DMS153 (cell line): Measurements from ENCODE around the gene EPSTI1.
A peak's percentile ranks its signal among the peaks of the same experiment; 100 is the strongest.
"Not testable (repeated sequence)": the region's sequence is repeated elsewhere in the genome, so short reads cannot be mapped to it uniquely, and the experiment has no call there.

Experiments
- DNase-seq: peaks from one replicate; lab custom pipeline; 2025; lab: John Stamatoyannopoulos, UW

Gene EPSTI1

GRCh38 chr13:43005460-43006236 is 13.6 kb upstream of the EPSTI1 start:
- DNase-seq: no peak

- no peak for DNase-seq
These were observed 11.7 kb upstream of the EPSTI1 start for GRCh38 chr13:43003729-43004128.

- DNase-seq: no peak
These were observed 11.0 kb upstream of the EPSTI1 start for GRCh38 chr13:43003010-43003409.

- DNase-seq: no peak
These were observed 10.0 kb upstream of the EPSTI1 start for GRCh38 chr13:43002021-43002420.

GRCh38 chr13:43000676-43001075 is 8.6 kb upstream of the EPSTI1 start:
- no peak for DNase-seq

- no peak for DNase-seq
These were observed 7.5 kb upstream of the EPSTI1 start for GRCh38 chr13:42999491-42999890.

DNA sequence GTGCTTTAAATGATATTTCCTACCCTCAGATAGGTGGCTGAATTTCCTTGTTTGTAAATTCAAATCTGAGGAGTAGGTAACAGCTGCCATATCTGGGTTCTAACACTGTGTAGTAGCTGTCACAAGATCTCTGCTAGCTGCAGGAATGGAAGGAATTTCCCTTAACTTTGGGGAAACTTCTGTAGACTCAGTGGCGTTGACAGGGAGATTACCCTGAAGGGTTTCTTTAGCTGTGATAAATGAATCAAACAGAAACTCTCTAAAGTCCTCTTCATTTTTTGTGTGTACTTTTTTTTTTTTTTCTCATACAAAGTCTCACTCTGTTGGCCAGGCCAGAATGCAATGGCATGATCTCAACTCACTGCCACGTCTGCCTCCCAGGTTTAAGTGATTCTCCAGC is 5.3 kb upstream of the EPSTI1 start:
- DNase-seq: no peak

GRCh38 chr13:42996584-42996983 is 4.5 kb upstream of the EPSTI1 start:
- DNase-seq: no peak

DNA sequence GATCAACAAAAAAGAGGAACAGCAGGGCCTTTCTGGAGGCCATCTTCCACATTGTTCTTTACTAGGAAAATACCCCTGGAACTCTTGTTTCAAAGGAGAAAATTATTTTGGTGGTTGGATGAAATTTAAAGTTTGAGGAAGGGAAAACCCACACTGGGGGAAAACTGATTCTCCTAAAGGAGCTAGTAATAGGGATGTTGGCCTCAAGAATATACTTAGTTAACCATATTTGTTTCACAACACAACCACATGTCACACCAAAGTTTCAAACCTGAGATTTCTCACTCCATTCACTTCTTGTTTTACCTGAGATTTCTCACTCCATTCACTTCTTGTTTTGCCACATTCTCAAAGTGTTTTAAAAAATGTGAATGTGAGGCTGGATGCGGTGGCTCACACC is 2.8 kb upstream of the EPSTI1 start:
- no peak for DNase-seq

DNA sequence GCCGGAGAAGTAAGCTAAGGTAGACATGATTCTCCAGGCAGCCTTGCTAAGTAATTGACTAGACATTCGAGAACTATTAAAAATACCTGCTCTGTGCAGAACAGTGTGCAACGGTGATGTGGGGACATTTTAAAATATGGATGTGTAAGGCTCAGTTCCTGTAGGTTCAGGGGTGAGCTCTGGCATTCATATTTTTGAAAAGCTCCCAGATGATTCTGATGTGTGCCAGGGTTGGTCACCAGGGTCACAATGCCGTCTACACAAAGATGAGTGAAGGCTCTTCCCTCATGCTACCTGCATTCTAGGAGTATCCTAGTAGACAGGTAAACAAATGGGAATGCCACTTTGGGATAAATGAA is 702 bp upstream of the EPSTI1 start:
- no peak for DNase-seq

- DNase-seq: not testable (repeated sequence)
These were observed 676 bp downstream of the EPSTI1 start for GRCh38 chr13:42991233-42991897.

DNA sequence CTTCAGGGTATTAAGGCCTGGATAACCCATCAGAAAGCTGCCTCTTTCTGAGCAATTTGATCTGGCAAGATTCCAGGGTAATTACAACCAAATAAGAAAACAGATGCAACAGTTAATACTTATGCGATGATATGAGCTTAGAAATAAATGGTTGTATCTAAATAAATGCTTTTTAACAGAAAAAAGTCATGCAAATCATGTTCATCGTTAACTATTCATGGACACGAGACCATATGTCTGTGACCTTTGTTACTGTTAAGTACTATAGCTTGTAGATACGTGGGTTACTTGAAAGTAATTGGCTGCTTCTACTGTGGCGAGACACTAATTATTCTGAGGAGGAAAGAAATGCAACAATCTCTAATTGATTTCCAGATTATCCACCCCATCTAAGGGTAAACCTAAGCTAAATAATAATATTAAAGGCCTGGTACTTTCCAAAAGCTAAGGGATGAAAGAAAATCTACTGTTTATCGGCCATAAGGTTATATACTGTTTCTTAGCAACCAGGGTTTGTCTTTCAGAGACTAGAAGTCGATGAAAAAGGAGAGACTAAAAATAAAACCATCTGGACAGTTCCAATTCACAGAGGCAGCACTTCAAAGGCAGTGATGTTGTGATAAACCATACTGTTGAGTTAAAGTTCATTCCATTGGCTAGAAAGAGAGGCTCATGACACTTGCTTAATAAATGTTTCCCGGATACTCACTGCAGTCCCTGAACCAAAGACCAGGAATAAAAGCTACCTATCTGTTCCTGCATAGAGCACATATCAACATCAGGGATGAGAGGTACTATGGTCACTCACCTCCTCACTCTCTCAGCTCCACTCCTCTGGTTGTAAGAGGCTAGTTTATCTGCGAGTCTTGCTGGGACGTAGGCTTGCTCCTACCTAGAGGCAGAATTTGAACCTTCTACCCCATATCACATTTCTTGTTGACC is 1.5 kb downstream of the EPSTI1 start:
- DNase-seq: peak; percentile 49

- DNase-seq: no peak
These were observed 5.9 kb downstream of the EPSTI1 start for GRCh38 chr13:42986176-42986574.

- DNase-seq: no peak
These were observed 6.5 kb downstream of the EPSTI1 start for GRCh38 chr13:42985312-42986175.

GRCh38 chr13:42984691-42985090 is 7.3 kb downstream of the EPSTI1 start:
- DNase-seq: no peak

DNA sequence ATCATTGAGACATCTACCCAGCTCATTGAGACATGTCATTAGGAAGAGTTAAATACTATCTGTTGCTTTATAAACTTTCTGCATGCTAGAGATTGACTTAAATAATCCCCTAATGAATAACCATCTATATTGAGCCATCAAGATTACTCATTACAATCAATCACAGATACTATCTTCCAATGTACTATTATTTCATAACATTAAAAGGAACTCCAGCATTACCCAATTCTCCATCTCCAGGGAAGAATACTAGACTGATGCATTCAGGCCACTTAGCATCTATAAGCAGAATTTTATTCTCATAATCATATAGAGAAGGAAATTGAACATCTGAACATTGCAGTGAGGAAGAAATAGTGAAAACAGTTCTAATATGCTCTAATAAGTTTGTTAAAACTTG is 8.0 kb downstream of the EPSTI1 start:
- no peak for DNase-seq

DNA sequence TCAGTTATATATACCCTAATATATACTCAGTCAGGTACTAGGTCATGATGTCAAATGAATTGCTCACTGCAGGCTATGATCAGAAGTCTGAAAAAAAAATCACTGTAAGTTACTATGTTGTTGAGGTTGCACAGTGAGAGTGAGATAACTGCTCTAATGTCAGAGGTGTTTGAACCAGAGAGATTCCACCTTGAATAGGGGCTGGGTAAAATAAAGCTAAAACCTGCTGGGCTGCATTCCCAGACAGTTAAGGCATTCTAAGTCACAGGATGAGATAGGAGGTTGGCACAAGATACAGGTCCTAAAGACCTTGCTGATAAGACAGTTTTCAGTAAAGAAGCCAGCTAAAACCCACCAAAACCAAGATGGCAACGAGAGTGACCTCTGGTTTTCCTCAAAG is 10.2 kb downstream of the EPSTI1 start:
- DNase-seq: no peak

DNA sequence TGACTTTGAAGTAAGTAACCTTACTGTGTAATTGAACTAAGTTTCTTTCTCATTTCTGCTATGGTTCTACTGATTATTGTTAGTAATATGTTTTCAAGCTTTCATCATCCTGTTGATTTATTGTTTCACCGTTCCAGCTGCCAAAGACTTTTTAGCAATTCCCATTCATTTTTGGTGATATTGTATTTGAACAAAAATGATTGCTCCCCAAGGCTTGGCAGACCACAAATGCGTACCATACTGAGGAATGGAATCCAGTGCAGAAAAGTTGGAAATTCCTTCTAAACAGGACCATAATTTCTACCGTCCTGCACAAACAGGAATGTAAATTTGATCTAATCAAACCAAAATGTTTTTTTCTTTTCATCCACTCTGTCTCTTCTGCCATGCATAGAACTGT is 10.7 kb downstream of the EPSTI1 start:
- DNase-seq: no peak

- DNase-seq: no peak
These were observed 14.8 kb downstream of the EPSTI1 start for GRCh38 chr13:42977219-42977659.

GRCh38 chr13:42976066-42976465 is 16.0 kb downstream of the EPSTI1 start:
- no peak for DNase-seq

DNA sequence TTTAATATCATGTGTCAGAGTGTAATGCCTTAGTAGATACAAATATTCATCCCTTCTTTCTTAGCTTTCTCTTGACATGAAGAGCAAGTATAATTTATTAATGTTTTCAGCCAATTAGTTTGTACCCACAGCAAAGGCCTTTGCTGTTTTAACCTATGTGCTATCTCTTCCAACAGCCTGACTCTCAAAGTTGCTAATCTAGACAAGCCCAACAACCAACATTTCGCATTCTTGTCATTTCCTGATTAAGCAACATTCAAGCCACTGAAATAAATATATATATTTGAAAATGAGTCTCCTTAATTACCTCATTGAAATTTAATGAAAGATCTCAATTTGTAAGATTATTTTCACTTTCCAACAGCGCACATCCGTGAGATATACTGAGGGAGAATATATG is 18.5 kb downstream of the EPSTI1 start:
- no peak for DNase-seq
